ENCODE measurements around the gene ACR.

ACR gene

DNA sequence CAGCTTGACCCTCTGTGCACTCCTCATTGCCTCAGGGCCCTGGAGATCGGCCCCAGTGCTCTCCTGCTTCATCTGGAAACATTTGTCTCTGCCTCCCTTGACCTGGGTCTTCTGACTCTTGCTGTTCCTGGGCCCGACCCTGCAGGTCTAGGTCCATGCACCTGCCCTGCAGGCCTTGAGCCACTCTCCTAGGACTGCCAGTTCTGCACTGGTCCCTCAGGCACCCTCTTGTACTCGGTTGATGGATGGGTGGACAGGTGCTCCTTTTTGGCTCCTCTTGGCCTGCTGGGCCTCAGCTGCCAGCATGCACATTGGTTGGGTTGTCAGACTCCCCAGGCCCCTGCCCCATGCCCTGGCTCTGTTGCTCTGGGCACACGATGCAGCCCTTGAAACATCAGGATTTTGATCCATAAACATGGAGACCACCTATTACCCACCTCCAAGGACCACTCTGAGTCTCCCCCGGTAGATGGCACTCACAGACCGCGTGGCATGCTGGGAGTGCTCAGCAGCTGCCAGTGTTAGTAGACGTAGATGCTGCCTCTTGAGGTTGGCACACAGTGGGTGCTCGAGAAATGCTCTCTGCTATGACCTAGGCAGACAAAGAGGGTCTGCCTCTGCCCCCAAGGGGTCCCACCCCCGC, 20.2 kb upstream of the ACR start:
- no peak for FAIRE-seq

DNA sequence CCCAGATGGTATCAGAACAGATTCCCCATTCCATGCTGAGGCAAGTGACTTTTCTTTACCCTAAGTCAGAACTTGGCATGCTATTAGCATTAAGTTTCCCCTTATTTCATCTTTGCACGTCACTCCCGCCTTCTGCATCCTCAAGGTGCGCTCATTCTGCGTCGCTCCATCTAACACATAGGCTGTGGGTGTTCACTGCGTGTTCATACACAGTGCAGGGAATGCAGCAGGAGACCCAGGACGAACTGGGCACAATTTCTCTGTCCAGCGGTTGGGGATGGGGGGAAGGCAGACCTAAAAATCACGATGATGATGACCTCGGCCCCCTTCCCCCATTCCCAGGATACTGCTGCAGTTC, 19.7 kb upstream of the ACR start:
- no peak for FAIRE-seq

DNA sequence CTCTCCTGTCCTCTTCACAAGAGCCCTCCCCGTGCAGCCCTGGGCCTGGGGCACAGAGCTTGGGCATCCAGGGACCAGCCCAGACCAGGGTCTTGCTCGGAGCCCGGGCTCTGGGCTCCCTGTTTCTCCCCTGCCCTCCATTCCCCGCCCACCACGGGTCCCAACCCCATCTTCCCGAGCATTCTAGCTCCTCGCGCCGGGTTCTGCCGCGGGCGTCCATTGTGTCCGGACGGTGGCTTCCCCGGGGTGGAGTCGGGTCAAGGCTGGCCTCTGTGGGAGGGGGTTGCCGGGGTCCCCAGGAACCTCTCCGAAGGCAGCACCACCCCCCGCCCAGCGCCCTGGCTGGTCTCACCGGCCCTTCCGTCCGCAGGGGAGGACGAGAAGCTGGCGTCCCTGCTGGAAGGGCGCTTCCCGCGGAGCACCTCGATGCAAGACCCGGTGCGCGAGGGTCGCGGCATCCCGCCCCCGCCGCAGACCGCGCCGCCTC, 18.1 kb upstream of the ACR start:
- no peak for FAIRE-seq

DNA sequence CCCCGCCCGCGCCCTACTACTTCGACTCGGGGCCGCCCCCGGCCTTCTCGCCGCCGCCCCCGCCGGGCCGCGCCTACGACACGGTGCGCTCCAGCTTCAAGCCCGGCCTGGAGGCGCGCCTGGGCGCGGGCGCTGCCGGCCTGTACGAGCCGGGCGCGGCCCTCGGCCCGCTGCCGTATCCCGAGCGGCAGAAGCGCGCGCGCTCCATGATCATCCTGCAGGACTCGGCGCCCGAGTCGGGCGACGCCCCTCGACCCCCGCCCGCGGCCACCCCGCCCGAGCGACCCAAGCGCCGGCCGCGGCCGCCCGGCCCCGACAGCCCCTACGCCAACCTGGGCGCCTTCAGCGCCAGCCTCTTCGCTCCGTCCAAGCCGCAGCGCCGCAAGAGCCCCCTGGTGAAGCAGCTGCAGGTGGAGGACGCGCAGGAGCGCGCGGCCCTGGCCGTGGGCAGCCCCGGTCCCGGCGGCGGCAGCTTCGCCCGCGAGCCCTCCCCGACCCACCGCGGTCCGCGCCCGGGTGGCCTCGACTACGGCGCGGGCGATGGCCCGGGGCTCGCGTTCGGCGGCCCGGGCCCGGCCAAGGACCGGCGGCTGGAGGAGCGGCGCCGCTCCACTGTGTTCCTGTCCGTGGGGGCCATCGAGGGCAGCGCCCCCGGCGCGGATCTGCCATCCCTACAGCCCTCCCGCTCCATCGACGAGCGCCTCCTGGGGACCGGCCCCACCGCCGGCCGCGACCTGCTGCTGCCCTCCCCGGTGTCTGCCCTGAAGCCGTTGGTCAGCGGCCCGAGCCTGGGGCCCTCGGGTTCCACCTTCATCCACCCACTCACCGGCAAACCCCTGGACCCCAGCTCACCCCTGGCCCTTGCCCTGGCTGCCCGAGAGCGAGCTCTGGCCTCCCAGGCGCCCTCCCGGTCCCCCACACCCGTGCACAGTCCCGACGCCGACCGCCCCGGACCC, 17.4 kb upstream of the ACR start:
- FAIRE-seq: no peak

DNA sequence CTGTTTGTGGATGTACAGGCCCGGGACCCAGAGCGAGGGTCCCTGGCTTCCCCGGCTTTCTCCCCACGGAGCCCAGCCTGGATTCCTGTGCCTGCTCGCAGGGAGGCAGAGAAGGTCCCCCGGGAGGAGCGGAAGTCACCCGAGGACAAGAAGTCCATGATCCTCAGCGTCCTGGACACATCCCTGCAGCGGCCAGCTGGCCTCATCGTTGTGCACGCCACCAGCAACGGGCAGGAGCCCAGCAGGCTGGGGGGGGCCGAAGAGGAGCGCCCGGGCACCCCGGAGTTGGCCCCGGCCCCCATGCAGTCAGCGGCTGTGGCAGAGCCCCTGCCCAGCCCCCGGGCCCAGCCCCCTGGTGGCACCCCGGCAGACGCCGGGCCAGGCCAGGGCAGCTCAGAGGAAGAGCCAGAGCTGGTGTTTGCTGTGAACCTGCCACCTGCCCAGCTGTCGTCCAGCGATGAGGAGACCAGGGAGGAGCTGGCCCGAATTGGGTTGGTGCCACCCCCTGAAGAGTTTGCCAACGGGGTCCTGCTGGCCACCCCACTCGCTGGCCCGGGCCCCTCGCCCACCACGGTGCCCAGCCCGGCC, 16.7 kb upstream of the ACR start:
- FAIRE-seq: no peak

DNA sequence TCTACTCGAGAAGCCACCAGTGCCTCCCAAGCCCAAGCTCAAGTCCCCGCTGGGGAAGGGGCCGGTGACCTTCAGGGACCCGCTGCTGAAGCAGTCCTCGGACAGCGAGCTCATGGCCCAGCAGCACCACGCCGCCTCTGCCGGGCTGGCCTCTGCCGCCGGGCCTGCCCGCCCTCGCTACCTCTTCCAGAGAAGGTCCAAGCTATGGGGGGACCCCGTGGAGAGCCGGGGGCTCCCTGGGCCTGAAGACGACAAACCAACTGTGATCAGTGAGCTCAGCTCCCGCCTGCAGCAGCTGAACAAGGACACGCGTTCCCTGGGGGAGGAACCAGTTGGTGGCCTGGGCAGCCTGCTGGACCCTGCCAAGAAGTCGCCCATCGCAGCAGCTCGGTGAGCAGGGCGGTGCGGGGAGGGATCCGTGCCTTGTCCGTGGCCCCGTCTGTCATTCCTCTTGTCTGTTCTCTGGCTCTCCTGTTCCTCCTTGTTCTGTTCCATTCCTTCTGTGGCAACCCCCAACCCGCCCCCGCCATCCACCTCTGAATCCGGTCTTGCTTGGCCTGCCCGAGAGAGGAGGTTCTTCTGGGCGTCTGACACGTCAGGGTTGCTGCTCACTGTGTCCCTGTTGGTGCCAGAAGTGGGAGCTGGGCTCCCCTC, 15.8 kb upstream of the ACR start:
- no peak for FAIRE-seq

DNA sequence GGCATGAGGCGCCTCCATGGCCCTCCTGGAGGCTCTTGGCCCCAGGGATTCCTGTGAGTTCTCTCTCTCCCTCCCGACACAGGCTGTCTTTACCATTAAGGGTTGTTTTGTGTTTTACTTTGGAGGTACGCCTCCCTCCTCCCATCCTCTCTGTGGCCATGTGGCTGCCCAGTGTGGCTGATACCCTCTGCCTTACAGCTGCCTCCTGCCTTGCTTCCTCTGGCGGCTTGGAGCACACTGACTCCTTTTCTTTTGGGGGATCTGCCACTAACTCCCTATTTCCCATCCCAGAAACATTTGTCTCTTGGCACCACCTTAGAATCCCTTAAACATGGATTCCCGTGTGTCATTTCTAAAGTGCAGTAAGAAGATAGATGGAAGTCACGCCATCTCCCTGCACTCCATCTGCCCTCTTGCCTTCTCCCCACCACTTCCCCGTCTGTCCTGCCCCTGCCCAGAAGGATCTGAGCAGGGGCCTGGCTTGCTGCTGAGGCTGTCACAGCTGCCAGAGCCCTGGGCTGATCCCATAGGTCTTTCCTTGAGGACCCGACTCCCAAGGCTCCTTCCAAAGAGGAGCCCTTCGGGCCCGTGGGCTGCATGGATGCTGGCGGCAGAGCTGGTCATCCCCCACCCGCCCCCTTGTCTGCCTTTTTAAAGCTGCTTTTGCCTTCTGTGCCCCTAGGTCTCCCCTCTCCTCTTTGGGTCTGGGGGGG, 15.1 kb upstream of the ACR start:
- FAIRE-seq: no peak

DNA sequence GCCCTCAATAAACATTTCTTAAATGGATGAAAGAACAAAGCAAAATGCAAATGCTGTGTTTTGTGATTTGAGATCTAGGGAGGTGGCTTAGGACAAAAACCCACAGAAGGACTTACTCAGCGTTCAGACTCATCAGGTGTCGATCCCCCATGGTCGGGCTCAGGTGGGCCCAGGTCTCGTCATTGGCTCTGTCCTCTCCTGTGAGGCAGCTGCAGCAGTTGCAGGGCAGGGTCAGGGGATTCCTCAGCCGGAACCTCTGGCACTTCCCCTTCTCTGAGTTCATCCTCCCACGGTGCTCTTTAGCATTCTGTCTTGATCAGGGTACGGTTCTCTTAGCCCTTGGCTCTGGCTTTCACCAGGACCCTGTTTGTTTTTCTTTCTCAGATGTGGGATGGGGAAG, 14.0 kb upstream of the ACR start:
- no peak for FAIRE-seq

DNA sequence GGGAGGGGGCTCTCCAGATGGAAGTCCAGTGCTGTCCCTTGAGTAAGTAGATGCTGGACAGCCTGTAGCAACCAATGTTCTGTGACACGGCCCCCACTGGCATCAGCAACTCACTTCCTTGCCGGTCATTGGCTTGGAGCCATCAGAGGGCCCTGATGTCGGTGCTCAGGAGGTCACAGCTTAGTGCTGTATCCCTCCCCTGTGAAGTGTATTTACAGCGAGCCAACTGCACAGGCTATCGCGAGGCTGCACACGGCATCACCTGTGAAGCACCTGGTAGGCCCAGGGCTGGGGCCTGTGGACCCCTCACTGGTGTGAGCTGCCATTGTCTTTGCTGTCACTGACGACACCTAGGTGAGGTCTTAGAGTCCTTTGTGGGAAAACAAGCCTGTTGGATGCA, 13.4 kb upstream of the ACR start:
- FAIRE-seq: no peak

DNA sequence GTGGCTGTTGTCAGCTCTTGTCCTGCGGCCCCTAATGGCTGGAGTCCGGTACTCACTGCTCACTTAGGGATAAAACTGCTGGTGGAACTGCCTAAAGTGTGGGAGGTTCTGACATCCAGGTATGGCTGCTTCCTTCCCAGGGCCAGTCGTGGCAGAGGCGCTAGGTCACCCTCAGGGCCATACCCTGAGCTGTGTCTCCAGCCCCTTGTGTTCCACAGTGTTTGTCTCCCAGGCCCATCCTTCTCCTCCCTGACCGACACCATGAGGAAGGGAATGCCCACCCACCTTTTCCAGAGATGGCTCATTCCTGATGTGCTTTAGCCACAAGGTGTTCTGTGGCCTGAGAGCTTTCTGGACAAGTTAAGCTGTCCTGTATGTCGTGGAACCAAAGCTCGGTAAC, 12.4 kb upstream of the ACR start:
- FAIRE-seq: no peak

DNA sequence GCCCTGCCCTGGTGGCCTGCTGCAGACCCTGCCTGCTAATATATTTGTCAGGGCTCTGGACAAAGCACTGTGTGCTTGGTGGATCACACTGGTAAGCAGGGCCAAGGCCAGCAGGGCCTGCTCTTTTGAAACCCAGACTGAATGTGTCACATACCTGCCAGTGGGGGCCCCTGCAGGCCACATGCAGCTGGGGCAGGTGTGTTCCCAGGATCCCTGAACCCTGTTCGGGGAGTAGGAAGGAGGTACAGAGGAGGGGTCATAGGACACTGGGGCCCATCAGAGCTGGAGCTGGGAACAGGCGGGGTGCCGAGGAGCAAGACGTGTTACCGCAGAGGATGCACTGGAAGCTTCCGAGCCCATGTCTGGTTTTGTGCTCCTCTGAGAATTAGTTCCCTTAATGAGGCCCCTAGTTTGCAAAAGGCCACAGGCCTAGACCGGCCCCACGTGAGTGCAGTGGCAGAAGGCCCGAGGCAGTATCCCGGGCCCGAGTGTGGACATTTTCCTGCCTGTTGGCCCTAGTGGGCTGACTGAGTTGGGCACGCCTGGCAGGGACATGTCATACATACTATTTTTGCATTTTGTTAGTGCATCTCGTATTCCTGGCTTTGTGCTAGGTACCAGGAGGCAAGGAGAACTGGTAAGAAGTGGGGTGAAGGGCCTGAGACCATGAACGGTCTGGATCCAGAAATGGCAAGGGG, 11.2 kb upstream of the ACR start:
- no peak for FAIRE-seq

DNA sequence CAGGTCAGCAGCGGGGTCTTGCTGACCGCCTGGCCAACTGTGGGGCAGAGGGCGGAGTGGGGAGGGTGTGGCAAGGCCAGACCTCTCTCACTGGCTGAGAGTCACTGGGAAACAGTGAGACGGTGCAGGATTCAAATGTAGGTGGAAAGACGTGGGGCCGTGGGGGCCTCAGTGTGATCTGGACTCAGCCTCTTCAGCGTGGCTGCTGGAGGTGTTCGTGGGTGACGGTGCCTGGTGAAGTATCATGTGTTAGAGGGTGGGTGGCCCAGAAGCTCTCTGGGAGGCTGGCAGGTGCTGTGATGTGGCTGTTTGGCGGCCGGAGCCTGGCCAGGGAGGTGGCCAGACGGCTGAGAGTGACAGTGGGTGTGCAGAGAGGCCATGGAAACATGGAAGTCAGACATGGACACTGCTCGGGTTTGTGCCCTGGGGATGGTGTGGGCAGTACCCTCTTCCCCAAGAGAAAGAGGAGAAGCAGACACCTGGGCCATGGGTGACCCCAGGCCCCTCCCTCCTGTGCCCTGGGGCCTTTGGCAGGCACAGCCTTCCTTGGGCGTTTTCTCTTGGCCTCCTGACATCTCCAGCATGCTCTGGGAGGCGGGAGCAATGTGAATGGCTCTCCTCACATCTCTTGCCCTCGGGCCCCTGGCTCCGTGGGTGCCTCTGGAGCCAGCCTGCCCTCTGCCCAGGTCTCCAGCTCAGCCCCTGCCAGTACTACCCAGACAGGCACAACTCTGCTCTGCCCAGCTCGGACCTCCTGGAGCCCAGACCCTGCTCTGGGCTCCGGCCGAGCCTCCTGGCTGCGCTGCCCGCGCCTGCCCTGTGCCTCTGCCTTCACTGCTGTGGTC, 10.1 kb upstream of the ACR start:
- FAIRE-seq: no peak

DNA sequence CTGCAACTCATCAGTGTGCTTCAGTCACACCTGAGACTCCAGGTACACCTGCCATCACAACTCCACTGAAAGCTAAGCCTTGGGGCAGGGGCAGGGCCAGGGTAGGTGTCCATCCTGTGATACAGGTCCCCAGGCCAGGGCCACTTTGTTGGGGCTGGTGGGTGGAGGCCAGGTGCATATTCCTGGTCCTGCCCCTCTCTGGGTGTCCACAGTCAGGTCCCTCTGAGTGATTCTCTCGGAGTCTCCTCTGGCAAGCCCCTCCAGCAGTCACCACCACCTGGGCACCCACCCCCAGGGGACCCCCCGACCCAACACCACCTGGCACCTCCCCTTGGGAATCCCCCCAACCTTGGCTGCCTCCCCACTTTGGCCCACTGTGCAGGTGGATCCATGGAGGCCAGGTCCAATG, 9.5 kb upstream of the ACR start:
- FAIRE-seq: no peak

DNA sequence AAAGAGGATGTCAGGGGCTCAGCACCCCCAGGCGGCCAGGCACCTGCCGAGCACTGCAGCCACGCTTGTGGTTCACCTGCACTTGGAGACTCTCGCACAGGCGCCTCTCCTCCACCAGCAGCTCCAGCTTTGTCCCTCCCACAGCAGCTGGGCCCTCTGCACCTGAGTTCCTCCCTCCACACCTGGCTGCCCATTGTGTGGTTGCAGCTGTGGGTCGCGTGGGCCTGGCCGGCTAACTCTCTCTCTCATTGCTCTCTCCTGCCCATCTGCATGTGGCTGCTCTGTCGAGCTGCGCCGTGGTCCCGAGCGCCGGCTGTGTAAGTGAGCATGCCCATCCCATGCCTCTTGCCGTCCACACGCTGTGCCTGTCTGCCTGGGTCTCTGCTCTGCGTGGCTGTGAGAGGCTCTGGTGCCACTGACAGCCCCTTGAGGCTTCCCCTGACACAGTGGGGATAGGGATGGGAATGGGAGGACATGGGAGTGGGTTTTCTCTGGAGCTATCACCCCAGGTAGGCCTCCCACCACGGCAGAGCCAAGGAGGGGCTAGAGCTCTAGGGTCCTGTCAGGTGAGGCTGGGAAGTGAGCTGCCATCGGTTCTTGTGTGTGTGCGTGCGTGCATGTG, 8.5 kb upstream of the ACR start:
- no peak for FAIRE-seq

DNA sequence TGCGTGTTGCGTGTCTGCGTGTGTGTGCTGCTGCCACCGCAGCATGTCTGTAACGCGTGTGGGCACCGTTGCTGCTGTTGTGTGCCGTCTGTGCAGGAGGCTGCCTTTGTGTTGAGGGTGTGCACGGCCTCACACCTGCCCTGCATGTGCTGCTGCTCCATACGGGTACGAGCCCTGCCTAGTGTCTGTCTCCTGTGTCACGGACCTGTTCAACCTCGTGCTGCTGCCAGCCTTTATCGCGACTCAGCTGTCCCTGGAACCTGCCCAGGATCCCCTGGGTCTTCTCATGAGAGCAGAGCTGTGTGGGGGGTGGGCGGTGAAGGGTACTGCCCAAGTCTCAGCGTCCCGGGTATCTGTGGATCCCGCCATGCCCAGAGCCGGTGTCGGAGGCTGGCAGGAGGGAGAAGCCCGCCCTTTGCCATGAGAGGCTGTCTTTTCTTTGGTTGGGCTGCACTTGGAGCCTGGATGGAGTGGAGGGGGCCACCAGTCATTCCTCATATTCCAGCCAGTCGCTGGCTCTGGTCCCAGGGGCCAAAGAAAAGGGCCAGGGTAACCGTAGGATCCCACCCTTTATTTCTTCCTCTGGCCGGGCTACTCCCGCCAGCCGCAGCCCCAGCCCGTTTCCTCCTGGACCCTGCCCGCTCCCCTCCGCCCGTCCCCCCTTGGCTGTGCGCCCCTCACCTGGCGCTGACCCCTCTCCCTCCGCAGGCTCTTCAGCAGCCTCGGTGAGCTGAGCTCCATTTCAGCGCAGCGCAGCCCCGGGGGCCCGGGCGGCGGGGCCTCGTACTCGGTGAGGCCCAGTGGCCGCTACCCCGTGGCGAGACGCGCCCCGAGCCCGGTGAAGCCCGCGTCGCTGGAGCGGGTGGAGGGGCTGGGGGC, 7.8 kb upstream of the ACR start:
- no peak for FAIRE-seq

DNA sequence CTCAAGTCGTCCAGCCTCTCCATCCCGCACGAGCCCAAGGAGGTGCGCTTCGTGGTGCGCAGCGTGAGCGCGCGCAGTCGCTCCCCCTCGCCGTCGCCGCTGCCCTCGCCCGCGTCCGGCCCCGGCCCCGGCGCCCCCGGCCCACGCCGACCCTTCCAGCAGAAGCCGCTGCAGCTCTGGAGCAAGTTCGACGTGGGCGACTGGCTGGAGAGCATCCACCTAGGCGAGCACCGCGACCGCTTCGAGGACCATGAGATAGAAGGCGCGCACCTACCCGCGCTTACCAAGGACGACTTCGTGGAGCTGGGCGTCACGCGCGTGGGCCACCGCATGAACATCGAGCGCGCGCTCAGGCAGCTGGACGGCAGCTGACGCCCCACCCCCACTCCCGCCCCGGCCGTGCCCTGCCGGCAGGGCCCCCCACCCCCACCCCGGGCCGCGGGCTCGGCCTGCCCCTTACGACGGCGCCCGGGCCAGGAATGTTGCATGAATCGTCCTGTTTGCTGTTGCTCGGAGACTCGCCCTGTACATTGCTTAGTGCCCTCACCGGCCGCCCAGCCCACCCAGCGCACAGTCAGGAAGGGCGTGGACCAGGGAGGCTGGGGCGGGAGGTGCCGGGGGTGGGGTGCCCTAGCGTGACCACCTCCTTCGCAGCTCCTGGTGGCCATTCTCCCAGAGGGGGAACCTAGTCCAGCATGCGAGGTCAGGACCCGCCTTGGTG, 6.9 kb upstream of the ACR start:
- FAIRE-seq: no peak

DNA sequence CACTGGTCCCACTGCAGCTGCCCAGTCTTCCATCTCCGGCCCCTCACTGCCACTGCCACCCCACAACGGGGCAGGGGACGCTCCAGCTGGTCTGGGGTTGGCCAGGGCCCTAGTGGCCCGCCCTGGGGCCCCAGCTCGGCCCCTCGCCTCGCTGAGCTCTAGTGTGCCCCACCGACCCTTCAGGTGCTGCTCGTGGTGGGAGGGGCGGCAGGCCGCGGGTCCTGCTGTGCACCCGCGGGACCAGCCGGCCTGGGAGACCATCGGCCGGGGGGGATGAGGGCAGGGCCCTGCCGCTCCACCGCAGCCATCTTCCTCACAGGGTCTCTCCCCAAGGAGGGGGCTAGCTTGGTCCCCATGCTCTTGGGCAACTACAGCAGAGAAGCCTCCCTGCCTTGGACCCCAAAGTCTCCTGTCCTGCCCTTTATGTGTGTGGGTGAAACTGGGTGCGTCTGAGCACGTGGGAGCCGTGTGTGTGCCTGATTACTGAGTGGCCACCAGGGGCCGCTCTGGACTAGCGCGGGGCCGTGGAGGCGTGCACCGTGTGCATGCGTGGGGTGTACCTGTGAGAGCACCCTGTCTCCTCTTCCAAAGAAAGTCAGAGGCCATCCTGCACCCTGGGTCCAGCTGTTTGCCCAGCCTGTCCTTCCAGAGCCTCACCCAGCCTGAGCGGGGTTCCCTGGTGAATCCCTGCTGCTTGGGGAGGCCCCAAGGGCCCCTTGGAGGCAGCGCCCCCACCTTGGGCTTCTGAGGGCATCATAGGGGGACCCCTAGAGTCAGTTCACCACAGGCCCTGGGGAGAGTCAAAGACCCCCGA, 6.0 kb upstream of the ACR start:
- no peak for FAIRE-seq

DNA sequence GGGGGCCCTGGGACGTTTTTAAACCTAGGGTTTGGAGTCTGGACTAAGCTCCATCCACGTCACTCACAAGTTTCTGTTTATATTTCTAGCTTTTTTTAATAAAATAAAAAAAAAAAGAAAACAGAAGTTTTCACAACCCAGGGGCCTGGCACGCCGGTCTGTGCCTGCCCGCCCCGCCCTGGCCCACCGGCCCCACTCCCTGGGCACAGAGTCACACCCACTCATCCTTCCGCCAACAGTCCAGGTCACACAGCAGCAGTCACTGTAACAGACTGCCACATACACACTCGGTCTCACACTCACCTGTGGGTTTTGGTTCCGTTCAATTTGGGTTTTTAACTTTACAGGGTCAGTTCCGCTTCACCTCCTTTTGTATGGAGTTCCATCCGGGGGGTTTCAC, 5.3 kb upstream of the ACR start:
- FAIRE-seq: no peak

Measured in islet of Langerhans (tissue), 1 donor.